GM12874 (cell line): Measurements from ENCODE around the gene SNX10.

ENCODE experiments used
- TF ChIP-seq, protein P1 (sequence below): IDR thresholded peaks from 2 replicates; pipeline ENCODE4 v1.5.1; 2011; ENCODE audit warnings: low read depth, mild to moderate bottlenecking, control low read depth, low read length, moderate library complexity; ENCODE audit not compliant: insufficient read depth

Gene SNX10

DNA sequence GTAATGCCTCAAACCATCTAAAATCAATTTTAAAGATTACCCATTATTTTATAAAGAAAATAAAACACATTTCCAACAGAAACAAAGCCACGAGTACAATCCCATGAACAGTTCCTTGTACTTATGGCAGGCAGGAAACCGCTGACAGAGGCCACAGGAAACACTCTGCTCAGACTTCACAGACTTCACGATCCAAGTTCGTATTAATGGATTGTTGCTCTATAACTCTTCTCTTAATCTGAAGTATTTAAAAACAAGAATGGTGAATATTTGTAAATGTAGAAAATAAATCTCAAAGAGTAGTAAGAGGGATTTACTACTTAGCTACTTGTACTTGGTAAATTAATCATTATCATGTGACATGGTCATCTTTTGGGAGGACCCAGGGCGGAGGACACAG is 78.3 kb downstream of the SNX10 start:
- TF ChIP-seq, protein P1, sequence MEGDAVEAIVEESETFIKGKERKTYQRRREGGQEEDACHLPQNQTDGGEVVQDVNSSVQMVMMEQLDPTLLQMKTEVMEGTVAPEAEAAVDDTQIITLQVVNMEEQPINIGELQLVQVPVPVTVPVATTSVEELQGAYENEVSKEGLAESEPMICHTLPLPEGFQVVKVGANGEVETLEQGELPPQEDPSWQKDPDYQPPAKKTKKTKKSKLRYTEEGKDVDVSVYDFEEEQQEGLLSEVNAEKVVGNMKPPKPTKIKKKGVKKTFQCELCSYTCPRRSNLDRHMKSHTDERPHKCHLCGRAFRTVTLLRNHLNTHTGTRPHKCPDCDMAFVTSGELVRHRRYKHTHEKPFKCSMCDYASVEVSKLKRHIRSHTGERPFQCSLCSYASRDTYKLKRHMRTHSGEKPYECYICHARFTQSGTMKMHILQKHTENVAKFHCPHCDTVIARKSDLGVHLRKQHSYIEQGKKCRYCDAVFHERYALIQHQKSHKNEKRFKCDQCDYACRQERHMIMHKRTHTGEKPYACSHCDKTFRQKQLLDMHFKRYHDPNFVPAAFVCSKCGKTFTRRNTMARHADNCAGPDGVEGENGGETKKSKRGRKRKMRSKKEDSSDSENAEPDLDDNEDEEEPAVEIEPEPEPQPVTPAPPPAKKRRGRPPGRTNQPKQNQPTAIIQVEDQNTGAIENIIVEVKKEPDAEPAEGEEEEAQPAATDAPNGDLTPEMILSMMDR = no peak

DNA sequence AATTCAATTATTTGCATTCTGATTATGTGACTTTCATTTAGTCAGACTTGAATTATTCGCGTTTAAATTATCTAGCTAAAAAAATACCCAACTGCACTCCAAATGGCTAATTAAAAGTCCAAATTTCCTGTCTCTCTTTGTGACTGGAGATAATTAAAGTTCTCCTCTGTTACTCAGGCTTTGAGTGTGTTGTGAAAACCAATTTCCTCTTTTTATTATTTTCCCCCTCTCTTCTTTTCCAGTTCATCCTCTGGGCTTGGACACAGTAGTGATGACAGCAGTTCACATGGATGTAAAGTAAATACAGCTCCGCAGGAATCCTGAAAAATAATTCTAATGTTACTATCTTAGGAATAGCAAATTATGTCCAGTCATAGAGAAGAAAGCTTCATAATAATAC is 80.6 kb downstream of the SNX10 start:
- TF ChIP-seq, protein P1 = no peak

DNA sequence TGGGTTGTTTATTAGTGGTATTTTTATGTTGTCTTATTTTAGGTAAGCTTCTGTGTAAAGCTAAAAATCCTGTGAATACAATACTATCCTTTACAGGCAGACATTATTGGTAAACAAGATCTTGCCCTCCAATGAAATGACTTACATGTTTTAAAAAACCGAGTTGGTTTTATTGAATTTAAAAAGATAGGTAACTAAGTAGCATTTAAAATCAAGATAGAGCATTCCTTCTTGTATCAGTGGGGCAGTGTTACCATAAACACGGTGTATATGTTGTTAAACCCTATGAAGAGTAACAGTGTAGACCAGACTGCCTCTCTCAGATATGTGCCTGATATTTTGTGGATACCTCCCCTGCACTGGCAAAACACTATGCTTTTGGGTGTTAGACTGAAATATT is 81.0 kb downstream of the SNX10 start:
- TF ChIP-seq, protein P1 = no peak

DNA sequence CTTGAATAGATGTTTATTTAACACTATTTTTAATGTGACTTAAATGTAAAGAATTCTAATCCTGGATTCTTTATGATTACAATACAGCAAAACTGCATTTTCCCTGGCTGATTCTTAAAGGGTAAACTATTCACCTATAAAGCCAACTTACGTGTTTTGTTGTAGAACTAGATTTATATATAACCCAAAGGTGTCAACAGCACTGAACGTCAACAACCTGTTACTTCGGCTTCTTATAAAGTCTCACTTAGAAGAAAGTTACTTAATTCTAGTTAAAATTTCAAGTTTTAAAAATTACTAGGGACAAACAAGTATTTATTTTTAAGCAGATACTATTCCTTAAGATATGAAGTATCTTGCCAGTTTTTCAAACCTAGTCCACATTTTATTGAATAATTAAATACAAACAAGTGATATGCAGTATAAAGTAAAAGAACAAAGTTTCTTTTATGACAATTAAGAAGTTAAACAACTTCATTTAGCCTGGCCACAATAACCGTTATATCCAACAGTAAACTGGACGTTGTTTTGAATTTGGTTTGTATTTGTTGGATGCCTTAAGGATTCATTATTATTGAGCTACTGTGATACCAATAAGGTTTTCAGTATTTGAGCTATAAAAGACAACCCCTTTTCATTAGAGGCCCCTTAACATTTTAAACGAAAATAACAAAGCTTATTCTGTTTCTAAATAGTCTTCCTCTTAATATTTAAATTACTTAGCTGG is 83.1 kb downstream of the SNX10 start:
- TF ChIP-seq, protein P1 = no peak

DNA sequence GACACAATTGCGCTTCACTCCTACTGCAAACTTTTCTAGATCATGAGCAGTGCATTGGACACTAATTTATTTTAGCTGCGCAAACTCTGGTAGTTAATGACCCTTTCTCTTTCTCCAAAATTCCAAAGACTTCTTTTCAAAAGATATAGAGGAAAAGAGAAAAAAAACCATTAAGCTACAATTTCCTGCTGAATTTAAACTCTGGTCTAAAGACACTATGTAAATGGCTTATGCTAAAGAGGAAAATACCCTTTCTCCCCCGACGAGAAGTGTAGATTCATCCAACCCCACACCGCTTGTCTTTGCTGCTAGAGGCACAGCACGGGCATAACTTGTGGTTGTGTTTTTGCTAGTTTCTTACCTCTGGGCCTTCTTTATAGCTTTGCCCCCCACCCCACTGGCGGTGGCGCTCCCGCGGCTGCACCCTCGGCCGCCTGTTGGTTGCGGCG is 84.1 kb downstream of the SNX10 start:
- TF ChIP-seq, protein P1 = no peak

DNA sequence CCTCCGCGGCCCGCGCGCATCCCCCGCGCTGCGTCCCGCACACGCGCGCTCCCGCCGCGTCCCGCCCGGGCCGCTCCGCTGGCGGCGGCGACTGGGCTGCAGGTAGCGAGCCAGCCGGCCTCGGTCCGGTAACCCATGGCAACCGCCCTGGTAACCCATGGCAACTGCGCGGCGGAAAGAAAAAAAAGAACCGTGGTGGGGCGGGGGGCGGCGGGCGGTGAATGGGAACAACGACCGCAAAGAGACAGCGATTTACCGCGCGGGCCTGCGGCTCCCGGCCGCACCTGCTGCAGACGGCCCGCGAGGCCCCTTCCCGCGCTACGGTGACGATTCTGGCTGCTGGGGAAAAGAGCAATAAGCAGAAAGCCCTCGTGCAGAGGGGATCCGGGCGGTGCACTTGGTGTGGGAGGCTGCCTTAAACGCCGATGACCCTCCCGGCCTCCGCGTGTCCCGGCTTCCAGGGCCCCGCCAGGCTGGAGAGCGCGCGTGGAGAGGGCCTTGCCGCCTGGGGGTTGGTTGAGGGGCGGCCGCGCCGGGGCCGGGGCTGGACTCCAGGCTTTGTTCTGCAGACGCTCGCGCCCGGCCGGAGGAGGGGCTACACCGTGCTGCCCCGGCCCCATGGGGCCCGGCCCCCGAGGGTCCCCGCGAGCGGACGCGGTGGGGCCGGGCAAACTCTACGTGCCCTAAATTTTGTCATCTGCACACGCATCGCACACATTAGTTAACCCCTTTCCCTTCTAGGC is 84.7 kb downstream of the SNX10 start:
- TF ChIP-seq, protein P1 = no peak

DNA sequence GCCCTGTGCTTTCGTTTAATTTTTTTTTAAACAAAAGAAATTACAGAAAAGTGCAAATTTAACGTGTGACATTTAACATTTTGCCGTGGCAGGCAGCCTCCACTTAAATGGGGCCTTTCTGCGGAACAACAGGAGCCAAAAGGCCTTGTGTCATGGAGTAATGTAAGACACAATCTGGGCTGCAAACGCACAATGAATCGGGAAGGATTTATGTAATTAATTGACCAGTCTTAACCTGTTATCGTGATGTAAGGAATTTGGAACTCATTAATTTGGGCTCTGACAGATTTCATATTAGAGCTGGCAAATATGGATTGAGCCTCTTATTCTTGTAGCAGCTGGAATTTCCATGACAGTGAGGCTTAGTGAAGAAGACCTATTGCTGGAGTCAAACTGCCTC is 86.4 kb downstream of the SNX10 start:
- TF ChIP-seq, protein P1 = no peak
